ENCODE data around the gene EOGT.

EOGT gene

DNA sequence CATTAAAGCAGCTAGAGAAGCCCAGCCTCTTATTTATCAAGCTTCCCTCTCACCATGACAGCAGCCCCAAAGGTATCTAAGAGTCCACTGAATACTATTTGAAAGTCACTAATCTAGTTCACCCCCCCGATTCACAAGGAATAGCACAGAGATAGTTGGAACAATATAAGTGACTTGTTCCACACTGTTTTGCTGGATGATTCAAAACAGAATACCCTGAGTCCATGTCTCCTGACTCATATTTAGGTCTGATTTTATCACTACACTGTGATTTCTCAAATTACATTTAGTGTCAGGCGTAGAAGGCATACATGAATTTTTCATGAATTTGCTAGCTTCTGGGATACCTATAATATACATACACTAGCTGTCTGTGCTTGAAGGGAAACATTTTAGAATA lies 18.7 kb upstream of the EOGT start:
- H3K4me1 ChIP-seq (ENCODE audit: control insufficient read depth, insufficient read depth, low read length): no peaks in the 10 kb centered on the region
- no peak overlapping the region for H3K27ac ChIP-seq (ENCODE audit: low read depth, low read length)

DNA sequence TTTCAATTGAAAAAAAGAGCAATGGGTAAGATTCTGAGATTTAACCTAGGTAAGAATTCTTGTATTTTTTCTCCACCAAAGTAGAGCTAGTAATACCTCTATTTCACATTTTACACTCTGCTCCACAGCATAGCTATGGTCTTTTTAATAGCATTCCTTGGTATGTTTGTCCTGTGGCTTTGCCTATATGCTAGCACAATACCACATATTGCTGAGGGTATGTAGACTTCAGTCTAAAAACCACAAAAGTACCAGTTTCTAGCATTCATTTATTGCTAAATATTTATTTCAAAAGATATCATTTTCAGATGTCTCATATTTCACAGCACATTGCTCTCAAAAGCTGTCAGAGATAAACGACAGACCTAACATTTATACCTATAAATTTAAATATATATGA lies 18.2 kb upstream of the EOGT start:
- H3K4me3 ChIP-seq (ENCODE audit: low read depth, low read length): no peak overlapping the region
- no peaks in the 10 kb centered on the region for H3K9me3 ChIP-seq (ENCODE audit: control insufficient read depth, insufficient read depth, low read length)
- H3K27me3 ChIP-seq (ENCODE audit: control insufficient read depth, insufficient read depth, low read length): no peaks in the 10 kb centered on the region
- H3K36me3 ChIP-seq (ENCODE audit: control insufficient read depth, insufficient read depth, low read length): peaks cover 79% of the 10 kb centered on the region
- no peak overlapping the region for H3K9ac ChIP-seq (ENCODE audit: low read depth, low read length)
- H3K27ac ChIP-seq (ENCODE audit: low read depth, low read length): no peak overlapping the region
- H3K4me1 ChIP-seq (ENCODE audit: control insufficient read depth, insufficient read depth, low read length): no peaks in the 10 kb centered on the region

More for the DNA sequence above, 18.7 kb upstream of the EOGT start:
- H3K36me3 ChIP-seq (ENCODE audit: control insufficient read depth, insufficient read depth, low read length): peaks cover 81% of the 10 kb centered on the region
- H3K4me3 ChIP-seq (ENCODE audit: low read depth, low read length): no peak overlapping the region
- no peaks in the 10 kb centered on the region for H3K9me3 ChIP-seq (ENCODE audit: control insufficient read depth, insufficient read depth, low read length)
- no peak overlapping the region for H3K9ac ChIP-seq (ENCODE audit: low read depth, low read length)
- H3K27me3 ChIP-seq (ENCODE audit: control insufficient read depth, insufficient read depth, low read length): no peaks in the 10 kb centered on the region

DNA sequence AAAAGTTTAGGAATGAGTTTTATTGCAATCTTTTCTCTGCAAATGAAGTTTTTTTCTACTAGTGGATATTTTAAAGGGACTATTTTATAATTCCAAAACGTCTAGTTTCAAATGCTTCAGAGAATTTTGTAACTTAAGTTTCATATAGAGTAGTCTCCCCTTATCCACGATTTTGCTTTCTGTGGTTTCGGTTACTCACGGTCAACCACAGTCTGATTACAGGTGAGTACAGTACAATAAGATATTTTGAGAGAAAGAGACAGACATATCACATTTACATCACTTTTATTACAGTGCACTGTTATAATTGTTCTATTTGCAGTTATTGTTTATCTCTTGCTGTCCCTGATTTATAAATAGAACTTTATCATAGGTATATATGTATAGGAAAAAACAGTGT lies 7.4 kb upstream of the EOGT start:
- peaks cover 33% of the 10 kb centered on the region for H3K36me3 ChIP-seq (ENCODE audit: control insufficient read depth, insufficient read depth, low read length)

DNA sequence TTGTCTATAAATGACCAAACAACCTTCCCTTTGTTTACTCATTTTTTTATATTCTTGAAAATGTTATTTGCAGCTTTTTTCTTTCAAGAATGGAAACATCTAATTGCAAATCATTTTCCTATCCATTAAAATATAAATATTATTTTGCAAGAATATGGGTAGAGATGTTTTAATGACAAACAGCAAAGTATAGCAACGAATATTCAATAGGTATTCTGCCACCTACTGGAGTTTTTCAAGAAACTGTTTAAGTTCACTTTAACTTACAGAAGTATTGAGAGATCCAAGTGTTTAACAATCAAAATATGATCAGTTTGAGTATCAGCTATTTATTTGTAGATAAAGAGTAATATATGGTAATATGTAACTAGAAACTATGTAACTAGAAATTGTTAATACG lies 6.9 kb upstream of the EOGT start:
- Histone ChIP-seq H3K9me3 (ENCODE audit: control insufficient read depth, insufficient read depth, low read length) (no peaks in the 10 kb centered on the region), H3K4me3 (ENCODE audit: low read depth, low read length) (no peak overlapping the region), H3K27ac (ENCODE audit: low read depth, low read length) (no peak overlapping the region), H3K4me1 (ENCODE audit: control insufficient read depth, insufficient read depth, low read length) (peaks cover under 1% of the 10 kb centered on the region; the same call in 1 of the 2 replicates), H3K9ac (ENCODE audit: low read depth, low read length) (no peak overlapping the region), H3K36me3 (ENCODE audit: control insufficient read depth, insufficient read depth, low read length) (peaks cover 28% of the 10 kb centered on the region), H3K27me3 (ENCODE audit: control insufficient read depth, insufficient read depth, low read length) (no peaks in the 10 kb centered on the region)

More for the DNA sequence above, 7.4 kb upstream of the EOGT start:
- no peaks in the 10 kb centered on the region for H3K27me3 ChIP-seq (ENCODE audit: control insufficient read depth, insufficient read depth, low read length)
- H3K27ac ChIP-seq (ENCODE audit: low read depth, low read length): no peak overlapping the region
- no peaks in the 10 kb centered on the region for H3K9me3 ChIP-seq (ENCODE audit: control insufficient read depth, insufficient read depth, low read length)
- H3K9ac ChIP-seq (ENCODE audit: low read depth, low read length): no peak overlapping the region
- H3K4me3 ChIP-seq (ENCODE audit: low read depth, low read length): no peak overlapping the region
- H3K4me1 ChIP-seq (ENCODE audit: control insufficient read depth, insufficient read depth, low read length): no peaks in the 10 kb centered on the region

DNA sequence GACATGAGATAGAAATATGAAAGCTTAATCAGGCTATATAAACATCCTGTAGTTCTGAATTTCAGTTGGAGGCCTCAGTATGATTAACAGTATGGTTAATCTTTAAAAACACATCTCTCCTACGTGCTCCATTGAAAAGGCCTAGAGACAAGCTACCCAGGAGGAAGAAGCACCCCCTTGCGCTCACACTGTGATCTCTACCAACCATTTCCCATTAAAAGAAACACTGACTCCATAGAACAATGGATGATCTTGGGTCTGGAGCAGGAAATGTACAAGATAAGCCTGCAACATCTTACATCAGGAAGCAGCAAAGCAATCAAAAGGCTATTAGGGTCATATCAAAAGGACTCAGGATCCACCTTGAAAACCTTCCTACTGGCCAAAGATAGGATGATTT lies 3.4 kb upstream of the EOGT start:
- Histone ChIP-seq H3K27ac (ENCODE audit: low read depth, low read length) (no peak overlapping the region), H3K27me3 (ENCODE audit: control insufficient read depth, insufficient read depth, low read length) (peaks cover 3% of the 10 kb centered on the region; the same call in 1 of the 2 replicates), H3K9ac (ENCODE audit: low read depth, low read length) (no peak overlapping the region), H3K36me3 (ENCODE audit: control insufficient read depth, insufficient read depth, low read length) (no peaks in the 10 kb centered on the region), H3K9me3 (ENCODE audit: control insufficient read depth, insufficient read depth, low read length) (no peaks in the 10 kb centered on the region), H3K4me3 (ENCODE audit: low read depth, low read length) (no peak overlapping the region), H3K4me1 (ENCODE audit: control insufficient read depth, insufficient read depth, low read length) (peaks cover 24% of the 10 kb centered on the region)

DNA sequence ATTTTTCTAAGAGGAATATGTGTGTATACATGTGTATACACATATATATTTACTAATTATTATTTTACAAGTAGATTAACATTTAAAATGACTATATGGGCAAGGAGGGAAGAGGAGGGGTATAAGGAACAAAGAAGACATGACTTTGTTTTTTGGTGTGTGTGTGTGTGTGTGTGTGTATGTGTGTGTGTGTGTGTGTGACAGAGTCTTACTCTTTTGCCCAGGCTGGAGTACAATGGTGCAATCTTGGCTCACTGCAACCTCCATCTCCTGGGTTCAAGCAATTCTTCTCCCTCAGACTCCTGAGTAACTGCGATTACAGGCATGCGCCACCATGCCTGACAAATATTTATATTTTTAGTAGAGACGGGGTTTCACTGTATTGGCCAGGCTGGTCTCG lies 2.6 kb upstream of the EOGT start:
- H3K9ac ChIP-seq (ENCODE audit: low read depth, low read length): no peak overlapping the region
- no peak overlapping the region for H3K4me3 ChIP-seq (ENCODE audit: low read depth, low read length)
- peaks cover 32% of the 10 kb centered on the region for H3K4me1 ChIP-seq (ENCODE audit: control insufficient read depth, insufficient read depth, low read length)
- no peak overlapping the region for H3K27ac ChIP-seq (ENCODE audit: low read depth, low read length)
- no peaks in the 10 kb centered on the region; the same call in 1 of the 2 replicates for H3K36me3 ChIP-seq (ENCODE audit: control insufficient read depth, insufficient read depth, low read length)
- no peaks in the 10 kb centered on the region for H3K9me3 ChIP-seq (ENCODE audit: control insufficient read depth, insufficient read depth, low read length)
- peaks cover 3% of the 10 kb centered on the region; the same call in 1 of the 2 replicates for H3K27me3 ChIP-seq (ENCODE audit: control insufficient read depth, insufficient read depth, low read length)

DNA sequence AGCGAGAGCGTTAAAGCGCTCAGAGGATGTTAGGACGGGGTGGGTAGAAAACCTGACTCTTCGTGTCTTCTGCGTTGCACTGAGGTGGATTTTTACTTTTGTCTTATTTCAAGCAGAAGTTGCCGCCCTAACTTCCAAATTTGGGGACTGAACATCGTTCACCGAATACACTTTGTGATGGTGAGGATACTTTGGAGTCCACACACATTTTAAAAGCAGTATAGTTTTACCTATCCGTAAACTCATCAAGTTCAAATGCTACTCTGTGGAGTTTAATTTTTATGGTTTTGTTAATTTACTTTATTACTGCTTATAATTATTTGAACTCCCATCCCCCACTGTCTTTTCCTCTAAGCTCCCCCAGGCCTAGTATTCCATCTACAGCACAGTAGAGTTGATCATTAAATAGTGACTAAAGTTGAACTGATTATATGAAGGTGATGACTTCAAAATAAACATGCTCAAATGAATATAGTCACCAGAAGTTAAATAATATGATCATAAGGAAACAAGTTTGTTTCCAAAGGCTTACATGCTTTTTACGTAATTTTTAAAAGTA lies 617 bp upstream of the EOGT start:
- peaks cover 51% of the 10 kb centered on the region for H3K4me1 ChIP-seq (ENCODE audit: control insufficient read depth, insufficient read depth, low read length)
- H3K27me3 ChIP-seq (ENCODE audit: control insufficient read depth, insufficient read depth, low read length): peaks cover 3% of the 10 kb centered on the region; the same call in 1 of the 2 replicates
- peak overlapping the region; percentile 87 for H3K9ac ChIP-seq (ENCODE audit: low read depth, low read length)
- peak overlapping the region; percentile 77 for H3K4me3 ChIP-seq (ENCODE audit: low read depth, low read length)
- no peaks in the 10 kb centered on the region for H3K9me3 ChIP-seq (ENCODE audit: control insufficient read depth, insufficient read depth, low read length)
- H3K36me3 ChIP-seq (ENCODE audit: control insufficient read depth, insufficient read depth, low read length): peaks cover 2% of the 10 kb centered on the region; the same call in 1 of the 2 replicates
- H3K27ac ChIP-seq (ENCODE audit: low read depth, low read length): peak overlapping the region; percentile 87

DNA sequence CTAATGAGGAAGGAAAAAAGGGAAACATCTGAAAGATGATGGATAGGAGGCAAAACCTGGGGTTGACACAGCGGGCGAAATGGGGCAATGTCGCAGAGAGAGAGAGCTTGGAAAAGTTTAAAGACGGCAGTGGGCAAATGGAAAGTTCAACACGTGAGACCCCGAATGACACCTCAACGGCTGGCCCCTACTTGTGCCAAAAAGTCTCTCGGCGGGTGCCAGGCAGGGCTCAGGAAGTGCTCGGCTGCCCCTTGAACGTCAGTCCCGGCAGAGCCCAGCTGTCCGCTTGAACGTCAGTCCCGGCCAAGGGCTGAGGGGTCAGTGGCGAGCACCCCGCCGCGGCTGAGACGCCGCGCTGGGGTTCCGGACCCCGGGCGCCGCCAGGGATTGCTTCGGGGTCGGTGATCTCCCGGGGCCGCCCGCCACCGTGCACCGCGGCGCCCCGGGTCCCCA lies 658 bp downstream of the EOGT start:
- peak overlapping the region; percentile 77 for H3K4me3 ChIP-seq (ENCODE audit: low read depth, low read length)
- peaks cover 15% of the 10 kb centered on the region for H3K36me3 ChIP-seq (ENCODE audit: control insufficient read depth, insufficient read depth, low read length)
- peaks cover 3% of the 10 kb centered on the region; the same call in 1 of the 2 replicates for H3K27me3 ChIP-seq (ENCODE audit: control insufficient read depth, insufficient read depth, low read length)
- peak overlapping the region; percentile 87 for H3K27ac ChIP-seq (ENCODE audit: low read depth, low read length)
- H3K9me3 ChIP-seq (ENCODE audit: control insufficient read depth, insufficient read depth, low read length): no peaks in the 10 kb centered on the region
- H3K9ac ChIP-seq (ENCODE audit: low read depth, low read length): peak overlapping the region; percentile 87
- H3K4me1 ChIP-seq (ENCODE audit: control insufficient read depth, insufficient read depth, low read length): peaks cover 62% of the 10 kb centered on the region

DNA sequence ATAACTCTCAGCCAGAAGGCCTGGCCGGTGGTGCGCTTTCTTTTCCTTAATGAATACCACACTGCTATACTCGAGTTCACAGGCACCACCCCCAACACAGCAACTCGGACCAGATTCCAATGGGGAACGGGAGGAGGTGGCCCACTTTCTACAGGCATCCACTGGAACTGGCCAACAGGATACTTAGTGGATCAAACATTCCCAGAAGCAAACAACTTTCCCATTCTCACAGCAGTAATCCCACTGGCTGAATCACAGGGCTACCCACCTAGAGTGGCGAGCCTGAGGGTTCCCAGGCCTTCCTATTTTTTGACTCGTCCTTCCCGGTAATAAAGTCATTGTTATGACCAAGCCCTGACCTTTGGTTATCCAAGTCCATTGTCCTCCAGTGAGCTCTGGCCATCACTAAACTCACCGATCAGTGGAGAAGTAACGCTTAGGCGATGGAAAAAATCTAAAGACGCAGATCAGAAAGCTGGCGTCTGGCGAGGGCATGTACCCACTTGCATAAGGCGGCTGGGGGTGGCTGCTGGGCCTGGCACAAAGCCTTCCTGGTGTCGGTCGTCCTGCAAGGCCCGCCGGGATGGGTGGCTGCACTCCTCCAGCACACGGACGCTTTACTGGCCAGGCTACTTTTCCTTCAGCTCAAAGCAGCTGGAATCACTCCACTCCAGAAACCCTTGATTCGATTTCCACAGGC lies 1.2 kb downstream of the EOGT start:
- Histone ChIP-seq H3K27me3 (ENCODE audit: control insufficient read depth, insufficient read depth, low read length) (peaks cover 3% of the 10 kb centered on the region; the same call in 1 of the 2 replicates), H3K27ac (ENCODE audit: low read depth, low read length) (peak overlapping the region; percentile 87), H3K36me3 (ENCODE audit: control insufficient read depth, insufficient read depth, low read length) (peaks cover 18% of the 10 kb centered on the region), H3K4me1 (ENCODE audit: control insufficient read depth, insufficient read depth, low read length) (peaks cover 62% of the 10 kb centered on the region), H3K4me3 (ENCODE audit: low read depth, low read length) (peak overlapping the region; percentile 77), H3K9me3 (ENCODE audit: control insufficient read depth, insufficient read depth, low read length) (no peaks in the 10 kb centered on the region), H3K9ac (ENCODE audit: low read depth, low read length) (peak overlapping the region; percentile 87)

DNA sequence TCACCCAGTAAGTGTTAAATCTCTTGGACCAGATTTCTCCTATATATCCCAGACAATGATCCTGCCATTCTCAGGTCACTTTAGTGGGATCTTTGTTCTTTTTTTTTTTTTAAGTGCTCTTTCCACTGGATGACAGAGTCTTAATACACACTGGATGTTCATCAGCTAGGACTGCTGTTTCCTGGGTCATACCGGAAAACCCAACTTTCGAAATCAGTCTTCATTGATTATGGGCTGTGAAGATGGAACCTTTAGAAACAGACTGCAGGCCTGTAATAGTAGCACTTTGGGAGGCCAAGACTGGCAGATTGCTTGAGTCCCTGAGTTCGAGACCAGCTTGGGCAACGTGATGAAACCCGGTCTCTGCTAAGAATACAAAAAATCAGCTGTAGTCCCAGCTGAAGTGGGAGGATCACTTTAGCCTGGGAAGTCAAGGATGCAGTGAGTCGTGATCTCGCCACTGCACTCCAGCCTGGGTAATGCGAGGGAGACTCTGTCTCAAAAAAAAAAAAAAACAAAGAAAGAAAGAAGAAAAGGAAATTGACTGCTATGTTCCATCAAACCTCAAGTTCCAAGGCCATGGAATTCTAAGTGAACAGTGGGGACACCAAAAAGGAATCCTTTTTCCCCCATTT lies 2.3 kb downstream of the EOGT start:
- Histone ChIP-seq H3K9ac (ENCODE audit: low read depth, low read length) (no peak overlapping the region), H3K4me3 (ENCODE audit: low read depth, low read length) (0 out of 2 replicates have a peak overlapping the region, but pooled peaks have one; percentile 77), H3K9me3 (ENCODE audit: control insufficient read depth, insufficient read depth, low read length) (no peaks in the 10 kb centered on the region), H3K4me1 (ENCODE audit: control insufficient read depth, insufficient read depth, low read length) (peaks cover 62% of the 10 kb centered on the region), H3K36me3 (ENCODE audit: control insufficient read depth, insufficient read depth, low read length) (peaks cover 28% of the 10 kb centered on the region), H3K27me3 (ENCODE audit: control insufficient read depth, insufficient read depth, low read length) (peaks cover 3% of the 10 kb centered on the region; the same call in 1 of the 2 replicates), H3K27ac (ENCODE audit: low read depth, low read length) (peak overlapping the region; percentile 96)

All from HUES48 (cell line).